SU-DHL-6 (cell line): ENCODE results near the gene DOCK9.

Experiments used
- H2AFZ ChIP-seq: fragments of 200-600 bp; sonication (generic); 2 replicates; pipeline ENCODE4 v1.6.1; 2014; ENCODE audit warnings: low read depth, mild to moderate bottlenecking, moderate library complexity, mixed read lengths, antibody characterized with exemption, low read length; ENCODE audit not compliant: severe bottlenecking
- H3F3A ChIP-seq: fragments of 200-600 bp; shearing (Covaris generic); 2 replicates; pipeline ENCODE4 v1.6.0; 2016; ENCODE audit warnings: antibody characterized with exemption, mild to moderate bottlenecking; ENCODE audit not compliant: insufficient read depth
- H3K27ac ChIP-seq: fragments of 200-600 bp; sonication (generic); 2 replicates; pipeline ENCODE4 v1.5.1; 2016; ENCODE audit warnings: low read depth, mild to moderate bottlenecking, low read length, moderate library complexity, mixed read lengths
- H3K27me3 ChIP-seq: fragments of 200-600 bp; sonication (generic), shearing (Covaris generic); 2 replicates; pipeline ENCODE4 v1.6.0; 2014; ENCODE audit warnings: mild to moderate bottlenecking, low read length
- H3K36me3 ChIP-seq: fragments of 200-600 bp; sonication (generic); 2 replicates; pipeline ENCODE4 v1.6.1; 2014; ENCODE audit warnings: mild to moderate bottlenecking, low read length, mixed read lengths
- H3K4me2 ChIP-seq: fragments of 300-600, 200-600 bp; shearing (Covaris generic), sonication (generic); 2 replicates; pipeline ENCODE4 v1.6.0; 2014; ENCODE audit warnings: low read length, low read depth, mild to moderate bottlenecking; ENCODE audit not compliant: poor library complexity, severe bottlenecking
- H3K4me3 ChIP-seq: fragments of 200-600 bp; sonication (generic); 2 replicates; pipeline ENCODE4 v1.5.1; 2014; ENCODE audit warnings: antibody characterized with exemption, low read length, mild to moderate bottlenecking, mixed read lengths; ENCODE audit not compliant: insufficient read depth, poor library complexity, severe bottlenecking
- H3K79me2 ChIP-seq: fragments of 200-600 bp; sonication (generic); 2 replicates; pipeline ENCODE4 v1.6.1; 2014; ENCODE audit warnings: mild to moderate bottlenecking, low read length, moderate library complexity; ENCODE audit not compliant: insufficient read depth
- H3K9ac ChIP-seq: fragments of 200-600 bp; sonication (generic); 2 replicates; pipeline ENCODE4 v1.7.0; 2014; ENCODE audit warnings: mild to moderate bottlenecking, low read length
- H3K9me2 ChIP-seq: fragments of 200-600 bp; sonication (generic); replicated peaks from 2 replicates; pipeline ENCODE4 v1.6.1; 2014; ENCODE audit warnings: low read length; ENCODE audit not compliant: insufficient read depth
- H3K9me3 ChIP-seq: fragments of 200-600 bp; sonication (generic); 2 replicates; pipeline ENCODE4 v1.6.1; 2014; ENCODE audit warnings: low read length, mixed read lengths; ENCODE audit not compliant: insufficient read depth
- H4K20me1 ChIP-seq: fragments of 200-600 bp; sonication (generic); 2 replicates; pipeline ENCODE4 v1.6.1; 2014; ENCODE audit warnings: low read depth, mild to moderate bottlenecking, antibody characterized with exemption, low read length, moderate library complexity, mixed read lengths
- EZH2phosphoT487 ChIP-seq: fragments of 200-600 bp; sonication (generic), shearing (Covaris generic); conservative IDR thresholded peaks from 2 replicates; pipeline ENCODE4 v1.6.1; 2018; ENCODE audit warnings: mild to moderate bottlenecking, antibody characterized with exemption, low read length, moderate library complexity, mixed read lengths
- TF ChIP-seq, protein P1 (sequence below): fragments of 200-600 bp; sonication (generic); IDR thresholded peaks from one replicate; pipeline ENCODE4 v1.5.1; 2017; ENCODE audit warnings: antibody characterized with exemption, mild to moderate bottlenecking, low read length, moderate library complexity; ENCODE audit not compliant: insufficient read depth, poor library complexity, severe bottlenecking

Gene DOCK9

DNA sequence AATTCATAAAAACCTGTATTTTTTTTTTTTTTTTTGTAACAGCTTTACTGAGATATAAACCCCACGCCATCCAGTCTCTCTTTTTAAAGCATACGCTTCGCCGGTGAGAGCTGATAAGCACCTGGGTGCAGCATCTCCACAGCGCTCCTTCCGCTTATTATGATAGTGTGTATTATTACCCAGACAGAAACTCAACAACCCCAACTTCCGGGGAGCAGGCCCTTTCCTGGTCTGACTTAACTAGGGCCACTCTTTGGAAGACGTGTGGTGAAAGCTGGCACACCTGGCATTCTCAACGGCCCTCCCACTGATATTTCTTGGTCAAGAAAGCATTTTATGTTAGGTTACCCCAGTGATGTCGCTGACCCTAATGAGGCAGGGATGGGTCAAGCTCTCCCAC lies 173.9 kb downstream of the DOCK9 start:
- Histone ChIP-seq H3K36me3 (no peaks in the 10 kb centered on the region), H3K9me3 (no peaks in the 10 kb centered on the region)

DNA sequence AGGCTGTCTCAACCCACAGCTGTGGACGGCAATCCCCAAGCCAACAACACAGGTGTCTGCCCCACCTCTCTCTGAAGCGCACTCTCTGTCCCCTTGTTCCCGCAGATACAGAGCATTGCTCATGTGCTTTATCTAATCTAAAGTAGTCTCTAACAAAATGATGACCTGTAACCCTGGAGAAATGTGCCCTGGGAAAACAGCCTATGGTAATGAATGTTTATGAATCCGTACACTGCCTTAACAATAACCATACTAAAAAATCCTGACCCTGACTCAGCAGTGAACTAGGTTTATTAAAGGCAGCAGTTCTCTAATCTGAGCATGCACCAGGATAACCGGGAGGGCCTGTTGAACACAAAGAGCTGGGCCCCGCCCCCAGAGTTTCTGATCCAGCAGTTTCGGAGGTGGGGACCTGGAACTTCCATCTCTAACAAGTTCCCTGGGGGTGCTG lies 174.7 kb downstream of the DOCK9 start:
- Histone ChIP-seq H3K4me3 (no peak overlapping the region), H3K9me3 (no peaks in the 10 kb centered on the region), H3F3A (no peaks in the 10 kb centered on the region), H3K9ac (no peak overlapping the region), H3K9me2 (no peaks in the 10 kb centered on the region), H2AFZ (no peak overlapping the region), H4K20me1 (no peaks in the 10 kb centered on the region), H3K27ac (no peak overlapping the region), H3K36me3 (no peaks in the 10 kb centered on the region), H3K4me2 (no peak overlapping the region), H3K79me2 (no peaks in the 10 kb centered on the region), H3K27me3 (no peaks in the 10 kb centered on the region)
- no peak for TF ChIP-seq EZH2phosphoT487
- TF ChIP-seq, protein P1, sequence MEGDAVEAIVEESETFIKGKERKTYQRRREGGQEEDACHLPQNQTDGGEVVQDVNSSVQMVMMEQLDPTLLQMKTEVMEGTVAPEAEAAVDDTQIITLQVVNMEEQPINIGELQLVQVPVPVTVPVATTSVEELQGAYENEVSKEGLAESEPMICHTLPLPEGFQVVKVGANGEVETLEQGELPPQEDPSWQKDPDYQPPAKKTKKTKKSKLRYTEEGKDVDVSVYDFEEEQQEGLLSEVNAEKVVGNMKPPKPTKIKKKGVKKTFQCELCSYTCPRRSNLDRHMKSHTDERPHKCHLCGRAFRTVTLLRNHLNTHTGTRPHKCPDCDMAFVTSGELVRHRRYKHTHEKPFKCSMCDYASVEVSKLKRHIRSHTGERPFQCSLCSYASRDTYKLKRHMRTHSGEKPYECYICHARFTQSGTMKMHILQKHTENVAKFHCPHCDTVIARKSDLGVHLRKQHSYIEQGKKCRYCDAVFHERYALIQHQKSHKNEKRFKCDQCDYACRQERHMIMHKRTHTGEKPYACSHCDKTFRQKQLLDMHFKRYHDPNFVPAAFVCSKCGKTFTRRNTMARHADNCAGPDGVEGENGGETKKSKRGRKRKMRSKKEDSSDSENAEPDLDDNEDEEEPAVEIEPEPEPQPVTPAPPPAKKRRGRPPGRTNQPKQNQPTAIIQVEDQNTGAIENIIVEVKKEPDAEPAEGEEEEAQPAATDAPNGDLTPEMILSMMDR = no peak

More for the DNA sequence above, 173.9 kb downstream of the DOCK9 start:
- no peaks in the 10 kb centered on the region for H4K20me1 ChIP-seq
- H2AFZ ChIP-seq = no peak overlapping the region
- no peaks in the 10 kb centered on the region for H3K9me2 ChIP-seq
- H3K4me2 ChIP-seq = no peak overlapping the region
- H3K9ac ChIP-seq = no peak overlapping the region
- no peaks in the 10 kb centered on the region for H3K79me2 ChIP-seq
- no peak overlapping the region for H3K4me3 ChIP-seq
- no peak for TF ChIP-seq EZH2phosphoT487
- TF ChIP-seq, protein P1 = no peak
- H3K27me3 ChIP-seq = no peaks in the 10 kb centered on the region
- no peak overlapping the region for H3K27ac ChIP-seq
- H3F3A ChIP-seq = no peaks in the 10 kb centered on the region

DNA sequence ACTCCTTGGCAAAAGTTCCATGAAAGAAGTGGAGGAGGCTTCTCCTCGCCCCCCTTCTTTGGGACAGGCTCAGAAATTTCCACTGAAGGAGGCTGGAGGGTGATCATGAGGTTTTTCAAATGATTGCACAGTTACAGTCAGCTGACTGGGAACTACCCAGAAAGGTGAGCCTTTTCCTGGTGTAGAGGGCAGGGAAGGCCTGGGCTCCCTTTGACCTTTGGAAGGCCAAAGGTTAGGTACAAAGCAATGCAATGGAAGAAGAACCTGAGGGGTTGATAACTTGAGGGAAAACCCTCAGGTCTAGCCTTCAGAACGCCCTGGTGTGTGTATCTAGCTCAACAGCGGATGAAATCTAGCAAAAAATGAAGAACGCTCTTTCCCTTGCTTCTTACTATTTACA lies 175.3 kb downstream of the DOCK9 start:
- H3F3A ChIP-seq = no peaks in the 10 kb centered on the region
- H3K27me3 ChIP-seq = no peaks in the 10 kb centered on the region
- no peak overlapping the region for H3K4me3 ChIP-seq
- H4K20me1 ChIP-seq = no peaks in the 10 kb centered on the region
- no peaks in the 10 kb centered on the region for H3K9me3 ChIP-seq
- H3K27ac ChIP-seq = no peak overlapping the region
- no peaks in the 10 kb centered on the region for H3K79me2 ChIP-seq
- no peak overlapping the region for H2AFZ ChIP-seq
- H3K9ac ChIP-seq = no peak overlapping the region
- no peaks in the 10 kb centered on the region for H3K9me2 ChIP-seq
- no peaks in the 10 kb centered on the region for H3K36me3 ChIP-seq
- TF ChIP-seq, protein P1 = no peak
- TF ChIP-seq EZH2phosphoT487 = no peak
- H3K4me2 ChIP-seq = no peak overlapping the region
